Measurements from ENCODE around the gene ARMH3. TPM values are rescaled to one million over a fixed set of nuclear protein-coding genes. Genes with fewer than 3 reads are reported as not detected.

ARMH3 gene
- total RNA-seq, 4 donors from 2014 or later: 11.9 to 18.4 (median 17.9) TPM

DNA sequence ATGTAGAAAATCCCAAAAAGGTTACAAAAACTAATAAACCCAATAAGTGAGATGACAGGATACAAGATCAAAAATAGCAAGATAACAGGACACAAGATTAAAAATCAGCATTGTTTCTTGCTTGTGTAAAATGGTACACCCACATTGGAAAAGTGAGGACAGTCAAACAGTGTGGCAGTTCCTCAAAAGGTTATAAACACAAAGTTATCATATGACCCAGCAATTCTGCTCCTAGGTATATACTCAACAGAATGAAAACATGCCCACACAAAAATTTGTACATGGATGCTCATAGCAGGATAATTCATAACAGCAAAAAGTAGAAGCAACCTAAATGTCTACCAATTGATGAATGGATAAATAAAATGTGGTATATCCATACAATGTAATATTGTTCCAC lies 105.8 kb downstream of the ARMH3 start:
- no peak for TF ChIP-seq CTCF (IDR thresholded peaks at IDR 0.05; ENCODE audit: low read depth)

GRCh38 chr10:101941871-101942270 lies 114.1 kb downstream of the ARMH3 start:
- TF ChIP-seq CTCF (IDR thresholded peaks at IDR 0.05; ENCODE audit: low read depth): no peak

DNA sequence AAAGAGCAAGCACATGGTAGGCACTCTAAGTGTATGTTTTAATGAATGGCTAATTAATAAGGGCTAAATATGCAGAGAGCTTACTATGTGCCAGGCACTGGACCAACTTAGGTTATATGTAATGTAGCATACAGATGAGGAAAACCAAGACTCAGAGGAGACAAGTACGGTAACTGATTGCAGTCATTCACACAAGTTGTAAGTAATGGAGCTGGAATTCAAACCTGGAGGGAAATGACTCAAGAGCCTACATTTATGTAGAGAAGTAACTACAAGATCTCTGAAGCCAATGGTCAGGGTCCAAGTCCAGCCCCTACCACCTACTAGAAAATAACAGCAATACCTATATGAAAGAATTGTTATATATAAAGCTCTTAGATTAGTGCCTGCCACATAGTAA lies 115.1 kb downstream of the ARMH3 start:
- no peak for TF ChIP-seq CTCF (IDR thresholded peaks at IDR 0.05; ENCODE audit: low read depth)

GRCh38 chr10:101939729-101940128 lies 116.2 kb downstream of the ARMH3 start:
- TF ChIP-seq CTCF (IDR thresholded peaks at IDR 0.05; ENCODE audit: low read depth): no peak

DNA sequence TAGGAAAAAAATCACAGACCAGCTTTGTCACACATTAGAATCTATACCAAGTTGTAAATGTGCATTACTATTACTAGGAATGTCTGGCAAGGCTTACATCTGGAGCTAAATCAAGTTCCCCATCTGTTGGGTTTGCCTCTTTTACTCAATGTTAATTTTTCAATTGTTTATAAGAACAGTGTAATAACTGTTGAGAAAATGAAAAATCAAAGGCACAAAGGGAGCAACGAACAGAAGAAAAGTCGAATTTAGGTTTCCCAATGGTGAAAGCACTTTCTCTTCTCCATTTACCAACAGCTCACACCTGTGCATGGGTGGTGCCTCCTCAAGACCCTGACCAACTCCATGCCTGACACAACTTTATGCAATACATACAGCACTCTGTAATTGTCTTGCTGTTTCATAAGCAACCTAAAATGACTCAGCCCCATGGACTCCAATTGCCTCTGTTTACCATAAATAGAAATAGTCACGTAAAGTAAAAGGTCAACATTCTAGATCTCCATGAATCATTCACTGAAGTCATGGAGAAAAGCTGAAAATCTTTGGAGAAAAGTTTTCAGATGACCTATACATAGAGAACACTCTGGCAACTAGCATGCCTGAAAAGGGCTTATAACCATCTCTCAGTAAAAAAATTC lies 116.8 kb downstream of the ARMH3 start:
- TF ChIP-seq CTCF (IDR thresholded peaks at IDR 0.05; ENCODE audit: low read depth): no peak

- no peak for TF ChIP-seq CTCF (IDR thresholded peaks at IDR 0.05; ENCODE audit: low read depth)
Observed at GRCh38 chr10:101938305-101939007, 117.5 kb downstream of the ARMH3 start.

DNA sequence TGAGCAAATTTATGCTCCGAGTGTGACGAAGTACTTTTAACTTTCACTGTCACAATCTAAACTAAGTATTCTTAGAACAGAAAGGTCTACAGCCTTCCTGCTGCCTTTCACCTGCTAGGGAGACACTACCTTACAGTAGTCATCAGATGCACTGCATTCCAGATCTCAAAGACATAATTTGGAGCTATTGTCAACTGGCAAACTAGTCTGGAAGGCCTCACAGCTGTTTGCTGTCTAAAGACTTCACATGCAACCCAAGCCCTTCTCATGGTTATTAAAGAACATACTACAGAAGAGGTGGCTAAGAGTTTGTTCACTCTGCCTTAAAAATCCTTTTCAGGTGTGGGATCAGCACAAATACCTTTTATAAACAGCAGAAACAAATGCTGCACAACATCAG lies 120.5 kb downstream of the ARMH3 start:
- TF ChIP-seq CTCF (IDR thresholded peaks at IDR 0.05; ENCODE audit: low read depth): no peak
